HepG2 (cell line): ENCODE measurements around the gene C14orf93. TPM values are rescaled to one million over a fixed set of nuclear protein-coding genes. Genes with fewer than 3 reads are reported as not detected.

Experiments
- EEA1 ChIP-seq: sonication (generic); formaldehyde crosslinking; IDR thresholded peaks from 2 replicates; pipeline ENCODE4 v1.5.1; 2020; ENCODE audit warnings: mild to moderate bottlenecking, missing genetic modification reagents, borderline replicate concordance
- GABPB1 ChIP-seq: IDR thresholded peaks from 2 replicates; pipeline ENCODE4 v1.6.1; 2016; ENCODE audit warnings: mild to moderate bottlenecking, missing genetic modification reagents, moderate library complexity, missing compliant biosample characterization
- HCFC1 ChIP-seq: fragments of 150-350 bp; IDR thresholded peaks from 2 replicates; pipeline ENCODE4 v1.6.1; 2014; ENCODE audit warnings: low read depth, low read length
- MAF1 ChIP-seq: sonication (generic); formaldehyde crosslinking; IDR thresholded peaks from 2 replicates; pipeline ENCODE4 v1.5.0; 2020; ENCODE audit warnings: missing genetic modification reagents, borderline replicate concordance
- NBN ChIP-seq: fragments of 450-650 bp; conservative IDR thresholded peaks from 2 replicates; pipeline ENCODE4 v1.6.1; 2017
- ZNF143 ChIP-seq: sonication (generic); formaldehyde crosslinking; IDR thresholded peaks from 2 replicates; pipeline ENCODE4 v1.4.0; 2020; ENCODE audit warnings: missing genetic modification reagents
- ZNF260 ChIP-seq: sonication (generic); formaldehyde crosslinking; IDR thresholded peaks from 2 replicates; pipeline ENCODE4 v1.4.0; 2020; ENCODE audit warnings: missing genetic modification reagents, low read depth, mild to moderate bottlenecking, borderline replicate concordance
- ZNF318 ChIP-seq: sonication (generic); formaldehyde crosslinking; IDR thresholded peaks from 2 replicates; pipeline ENCODE4 v1.4.0; 2020; ENCODE audit warnings: mild to moderate bottlenecking, missing genetic modification reagents
- ZNF484 ChIP-seq: sonication (generic); formaldehyde crosslinking; IDR thresholded peaks from 2 replicates; pipeline ENCODE4 v1.5.1; 2020; ENCODE audit warnings: mild to moderate bottlenecking, low read depth, missing genetic modification reagents, borderline replicate concordance
- ZNF891 ChIP-seq: sonication (generic); formaldehyde crosslinking; IDR thresholded peaks from 2 replicates; pipeline ENCODE4 v1.5.0; 2020; ENCODE audit warnings: mild to moderate bottlenecking, missing genetic modification reagents
- polyA plus RNA-seq, 8 experiments: library from polyadenylated mRNA; depleted of rRNA in 3 of 8; stranded (reverse) in 7 of 8; unstranded in 1 of 8; fragments of >200 nt; fragmentation: Illumina TruSeq in 4 of 8; extraction: Trizol in 4 of 8; gene quantifications; 2 replicates each; pipeline versions ENCODE4 v1.2.1 to v1.2.3, GENCODE V29; 2011 to 2016; ENCODE audit warnings: low read depth in 4 of 8, missing spikeins in 1 of 8, mixed read lengths in 1 of 8; ENCODE audit not compliant: insufficient read depth in 1 of 8
- total RNA-seq, 5 experiments: library from RNA; depleted of rRNA; stranded (reverse); fragments of >200 nt; fragmentation: Illumina TruSeq; extraction: Trizol; gene quantifications; 2 replicates each; pipeline ENCODE4 v1.2.3, GENCODE V29; 2016; ENCODE audit warnings: low read depth in 1 of 5
- TF ChIP-seq, protein P1 (sequence below): sonication (generic); formaldehyde crosslinking; IDR thresholded peaks from 2 replicates; pipeline ENCODE4 v1.9.0; 2021; ENCODE audit warnings: mild to moderate bottlenecking, missing genetic modification reagents
- TF ChIP-seq, protein P2 (sequence below): conservative IDR thresholded peaks from 2 replicates; pipeline ENCODE4 v1.6.1; 2018; ENCODE audit warnings: missing genetic modification reagents

The C14orf93 gene
- total and polyA plus RNA-seq, 2 of the 13 experiments (the other 11 are each of a cell fraction or from before 2014, with no cell fraction given) = 11.4 to 22.5 TPM

DNA sequence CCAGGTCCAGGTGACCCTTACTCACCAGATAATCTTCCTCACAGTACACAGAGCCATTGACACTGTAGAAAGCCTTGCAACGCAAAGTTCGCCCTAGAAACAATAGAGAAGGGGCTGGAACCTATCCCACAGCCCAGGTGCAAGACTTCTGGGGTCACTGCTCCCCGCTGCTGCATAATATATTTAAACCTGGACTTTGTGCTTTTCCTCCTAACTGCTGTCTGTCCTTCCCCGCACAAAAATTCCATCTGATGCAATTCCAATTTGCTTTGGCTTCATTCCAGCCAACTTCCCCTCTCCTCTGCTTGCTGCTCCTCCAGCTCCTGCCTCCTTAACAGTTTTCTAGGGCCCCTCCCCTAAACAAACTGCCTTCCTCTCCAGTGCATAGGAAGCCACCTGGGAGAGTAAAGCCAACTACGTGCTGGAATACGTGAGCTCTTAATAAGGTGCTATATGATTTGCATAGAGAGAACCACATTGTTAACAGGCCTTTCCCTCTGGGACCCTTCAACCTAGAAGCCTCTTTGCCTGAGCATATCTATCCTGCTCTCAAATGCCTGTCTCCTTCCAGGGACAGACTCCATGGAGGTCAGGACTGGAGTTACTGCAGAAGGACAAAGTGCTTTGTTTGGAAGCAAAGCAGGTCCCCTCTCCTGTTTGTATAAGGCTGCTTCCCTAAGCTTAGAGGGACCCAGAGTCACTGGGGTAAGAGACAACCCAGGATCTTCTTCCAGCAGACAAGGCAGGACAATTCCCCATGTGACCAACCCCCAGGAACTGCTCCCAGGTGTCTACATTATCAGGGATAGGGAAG lies 33.1 kb downstream of the C14orf93 start (continued):
- TF ChIP-seq, protein P1, sequence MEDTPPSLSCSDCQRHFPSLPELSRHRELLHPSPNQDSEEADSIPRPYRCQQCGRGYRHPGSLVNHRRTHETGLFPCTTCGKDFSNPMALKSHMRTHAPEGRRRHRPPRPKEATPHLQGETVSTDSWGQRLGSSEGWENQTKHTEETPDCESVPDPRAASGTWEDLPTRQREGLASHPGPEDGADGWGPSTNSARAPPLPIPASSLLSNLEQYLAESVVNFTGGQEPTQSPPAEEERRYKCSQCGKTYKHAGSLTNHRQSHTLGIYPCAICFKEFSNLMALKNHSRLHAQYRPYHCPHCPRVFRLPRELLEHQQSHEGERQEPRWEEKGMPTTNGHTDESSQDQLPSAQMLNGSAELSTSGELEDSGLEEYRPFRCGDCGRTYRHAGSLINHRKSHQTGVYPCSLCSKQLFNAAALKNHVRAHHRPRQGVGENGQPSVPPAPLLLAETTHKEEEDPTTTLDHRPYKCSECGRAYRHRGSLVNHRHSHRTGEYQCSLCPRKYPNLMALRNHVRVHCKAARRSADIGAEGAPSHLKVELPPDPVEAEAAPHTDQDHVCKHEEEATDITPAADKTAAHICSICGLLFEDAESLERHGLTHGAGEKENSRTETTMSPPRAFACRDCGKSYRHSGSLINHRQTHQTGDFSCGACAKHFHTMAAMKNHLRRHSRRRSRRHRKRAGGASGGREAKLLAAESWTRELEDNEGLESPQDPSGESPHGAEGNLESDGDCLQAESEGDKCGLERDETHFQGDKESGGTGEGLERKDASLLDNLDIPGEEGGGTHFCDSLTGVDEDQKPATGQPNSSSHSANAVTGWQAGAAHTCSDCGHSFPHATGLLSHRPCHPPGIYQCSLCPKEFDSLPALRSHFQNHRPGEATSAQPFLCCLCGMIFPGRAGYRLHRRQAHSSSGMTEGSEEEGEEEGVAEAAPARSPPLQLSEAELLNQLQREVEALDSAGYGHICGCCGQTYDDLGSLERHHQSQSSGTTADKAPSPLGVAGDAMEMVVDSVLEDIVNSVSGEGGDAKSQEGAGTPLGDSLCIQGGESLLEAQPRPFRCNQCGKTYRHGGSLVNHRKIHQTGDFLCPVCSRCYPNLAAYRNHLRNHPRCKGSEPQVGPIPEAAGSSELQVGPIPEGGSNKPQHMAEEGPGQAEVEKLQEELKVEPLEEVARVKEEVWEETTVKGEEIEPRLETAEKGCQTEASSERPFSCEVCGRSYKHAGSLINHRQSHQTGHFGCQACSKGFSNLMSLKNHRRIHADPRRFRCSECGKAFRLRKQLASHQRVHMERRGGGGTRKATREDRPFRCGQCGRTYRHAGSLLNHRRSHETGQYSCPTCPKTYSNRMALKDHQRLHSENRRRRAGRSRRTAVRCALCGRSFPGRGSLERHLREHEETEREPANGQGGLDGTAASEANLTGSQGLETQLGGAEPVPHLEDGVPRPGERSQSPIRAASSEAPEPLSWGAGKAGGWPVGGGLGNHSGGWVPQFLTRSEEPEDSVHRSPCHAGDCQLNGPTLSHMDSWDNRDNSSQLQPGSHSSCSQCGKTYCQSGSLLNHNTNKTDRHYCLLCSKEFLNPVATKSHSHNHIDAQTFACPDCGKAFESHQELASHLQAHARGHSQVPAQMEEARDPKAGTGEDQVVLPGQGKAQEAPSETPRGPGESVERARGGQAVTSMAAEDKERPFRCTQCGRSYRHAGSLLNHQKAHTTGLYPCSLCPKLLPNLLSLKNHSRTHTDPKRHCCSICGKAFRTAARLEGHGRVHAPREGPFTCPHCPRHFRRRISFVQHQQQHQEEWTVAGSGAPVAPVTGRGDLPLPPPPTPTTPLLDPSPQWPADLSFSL (CRISPR knock-in tag) = no peak
- TF ChIP-seq ZNF484 (CRISPR knock-in tag) = no peak
- TF ChIP-seq GABPB1 (CRISPR knock-in tag) = peak; percentile 54
- peak; percentile 77; the same call in 1 of the 2 replicates for TF ChIP-seq ZNF318
- no peak; the same call in none of the 2 replicates for TF ChIP-seq EEA1
- no peak for TF ChIP-seq ZNF260
- no peak for TF ChIP-seq MAF1 (CRISPR knock-in tag)
- no peak for TF ChIP-seq NBN
- TF ChIP-seq HCFC1 = no peak
- TF ChIP-seq ZNF891 (CRISPR knock-in tag) = no peak
- TF ChIP-seq, protein P2, sequence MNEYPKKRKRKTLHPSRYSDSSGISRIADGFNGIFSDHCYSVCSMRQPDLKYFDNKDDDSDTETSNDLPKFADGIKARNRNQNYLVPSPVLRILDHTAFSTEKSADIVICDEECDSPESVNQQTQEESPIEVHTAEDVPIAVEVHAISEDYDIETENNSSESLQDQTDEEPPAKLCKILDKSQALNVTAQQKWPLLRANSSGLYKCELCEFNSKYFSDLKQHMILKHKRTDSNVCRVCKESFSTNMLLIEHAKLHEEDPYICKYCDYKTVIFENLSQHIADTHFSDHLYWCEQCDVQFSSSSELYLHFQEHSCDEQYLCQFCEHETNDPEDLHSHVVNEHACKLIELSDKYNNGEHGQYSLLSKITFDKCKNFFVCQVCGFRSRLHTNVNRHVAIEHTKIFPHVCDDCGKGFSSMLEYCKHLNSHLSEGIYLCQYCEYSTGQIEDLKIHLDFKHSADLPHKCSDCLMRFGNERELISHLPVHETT (CRISPR knock-in tag) = 0 out of 2 replicates have a peak, but pooled peaks have one; percentile 23
- TF ChIP-seq ZNF143 (CRISPR knock-in tag) = no peak
